ENCODE data around the gene ZNHIT2.

- TF ChIP-seq BHLHE40 (IDR thresholded peaks at IDR 0.05; ENCODE audit: borderline replicate concordance) (no peak), FOXM1 (IDR thresholded peaks at IDR 0.05; ENCODE audit: borderline replicate concordance) (no peak), ZNF384 (IDR thresholded peaks at IDR 0.05) (no peak), PKNOX1 (IDR thresholded peaks at IDR 0.05) (no peak), L3MBTL2 (conservative IDR thresholded peaks at IDR 0.05) (no peak), ELF4 (IDR thresholded peaks at IDR 0.05) (no peak), FOXA1 (IDR thresholded peaks at IDR 0.05) (no peak), SUZ12 (IDR thresholded peaks at IDR 0.05) (no peak), SP1 (IDR thresholded peaks at IDR 0.05) (no peak), FOXK2 (IDR thresholded peaks at IDR 0.05) (no peak)
Measured at GRCh38 chr11:65083134-65083833, 34.2 kb downstream of the ZNHIT2 start.

All from HEK293T (cell line).